BLaER1 (cell line): Measurements from ENCODE around the gene TIAM2.

Experiments
- H3K27ac ChIP-seq: shearing (Covaris generic); formaldehyde crosslinking; 2 replicates; pipeline ENCODE4 v1.8.1; 2022
- H3K27me3 ChIP-seq: shearing (Covaris generic); formaldehyde crosslinking; 2 replicates; pipeline ENCODE4 v1.8.1; 2022
- H3K36me3 ChIP-seq: shearing (Covaris generic); formaldehyde crosslinking; 2 replicates; pipeline ENCODE4 v1.8.1; 2022
- H3K4me1 ChIP-seq: shearing (Covaris generic); formaldehyde crosslinking; 2 replicates; pipeline ENCODE4 v1.8.1; 2022
- H3K4me2 ChIP-seq: shearing (Covaris generic); formaldehyde crosslinking; 2 replicates; pipeline ENCODE4 v1.8.1; 2022
- H3K4me3 ChIP-seq: shearing (Covaris generic); formaldehyde crosslinking; 2 replicates; pipeline ENCODE4 v1.8.1; 2022
- H3K9ac ChIP-seq: shearing (Covaris generic); formaldehyde crosslinking; 2 replicates; pipeline ENCODE4 v1.8.1; 2022
- H3K9me3 ChIP-seq: shearing (Covaris generic); formaldehyde crosslinking; 2 replicates; pipeline ENCODE4 v1.8.1; 2022
- H4K20me1 ChIP-seq: shearing (Covaris generic); formaldehyde crosslinking; 2 replicates; pipeline ENCODE4 v1.8.1; 2022
- Cebpa-rat ChIP-seq: shearing (Covaris generic); IDR thresholded peaks from 2 replicates; pipeline ENCODE4 v1.8.1; 2022

TIAM2 gene

GRCh38 chr6:155152211-155153076 lies 157.3 kb downstream of the TIAM2 start:
- no peak overlapping the region for H3K4me2 ChIP-seq
- no peaks in the 10 kb centered on the region for H3K36me3 ChIP-seq
- no peak overlapping the region for H3K27ac ChIP-seq
- H3K9ac ChIP-seq = no peak overlapping the region
- no peaks in the 10 kb centered on the region for H3K27me3 ChIP-seq
- H3K9me3 ChIP-seq = no peaks in the 10 kb centered on the region
- H3K4me3 ChIP-seq = no peak overlapping the region
- peaks cover 18% of the 10 kb centered on the region for H3K4me1 ChIP-seq
- H4K20me1 ChIP-seq = no peaks in the 10 kb centered on the region
- no peak for TF ChIP-seq Cebpa-rat

GRCh38 chr6:155154158-155154830 lies 159.2 kb downstream of the TIAM2 start:
- Histone ChIP-seq H3K27me3 (no peaks in the 10 kb centered on the region), H3K9me3 (no peaks in the 10 kb centered on the region), H3K4me1 (peaks cover 18% of the 10 kb centered on the region), H3K4me2 (peak overlapping the region; percentile 62), H4K20me1 (no peaks in the 10 kb centered on the region), H3K36me3 (no peaks in the 10 kb centered on the region), H3K9ac (0 out of 2 replicates have a peak overlapping the region, but pooled peaks have one; percentile 24), H3K4me3 (no peak overlapping the region), H3K27ac (no peak overlapping the region; the same call in 1 of the 2 replicates)
- TF ChIP-seq Cebpa-rat = no peak

- no peak overlapping the region for H3K27ac ChIP-seq
- H3K4me1 ChIP-seq = peaks cover 18% of the 10 kb centered on the region
- no peak overlapping the region for H3K4me2 ChIP-seq
Observed at GRCh38 chr6:155155787-155156447, 160.8 kb downstream of the TIAM2 start.

DNA sequence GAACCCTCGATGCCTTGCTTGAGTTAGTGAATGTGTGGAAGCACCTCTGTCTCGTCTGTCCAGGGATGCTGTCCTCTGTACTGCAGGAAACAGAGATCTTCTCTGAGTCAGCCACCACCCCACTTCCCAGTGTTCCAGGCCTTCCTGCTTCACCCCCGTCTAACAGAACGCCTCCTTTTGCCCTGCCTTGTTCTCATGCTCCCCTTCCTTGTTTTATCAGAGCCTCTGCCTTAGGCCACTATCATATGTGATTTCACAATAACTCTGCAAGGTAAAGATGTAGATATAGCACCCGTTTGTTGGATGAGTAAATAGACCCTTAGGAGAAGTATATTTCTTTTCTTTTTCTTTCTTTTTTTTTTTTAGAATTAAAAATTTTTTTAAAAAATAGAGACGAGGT lies 162.0 kb downstream of the TIAM2 start:
- Histone ChIP-seq H3K4me1 (peaks cover 18% of the 10 kb centered on the region), H3K36me3 (no peaks in the 10 kb centered on the region)
- TF ChIP-seq Cebpa-rat = 0 out of 2 replicates have a peak, but pooled peaks have one; percentile 6

More at GRCh38 chr6:155155787-155156447, 160.8 kb downstream of the TIAM2 start:
- Histone ChIP-seq H3K27me3 (no peaks in the 10 kb centered on the region), H3K9me3 (no peaks in the 10 kb centered on the region), H3K9ac (no peak overlapping the region), H3K36me3 (no peaks in the 10 kb centered on the region), H4K20me1 (no peaks in the 10 kb centered on the region), H3K4me3 (no peak overlapping the region)
- no peak for TF ChIP-seq Cebpa-rat

GRCh38 chr6:155158030-155158843 lies 163.1 kb downstream of the TIAM2 start:
- Histone ChIP-seq H3K27me3 (no peaks in the 10 kb centered on the region), H4K20me1 (no peaks in the 10 kb centered on the region), H3K4me3 (no peak overlapping the region), H3K27ac (no peak overlapping the region), H3K36me3 (no peaks in the 10 kb centered on the region), H3K4me2 (no peak overlapping the region), H3K9me3 (no peaks in the 10 kb centered on the region), H3K4me1 (peaks cover 18% of the 10 kb centered on the region), H3K9ac (no peak overlapping the region)
- TF ChIP-seq Cebpa-rat = no peak

More for the DNA sequence above, 162.0 kb downstream of the TIAM2 start:
- no peaks in the 10 kb centered on the region for H3K9me3 ChIP-seq
- H4K20me1 ChIP-seq = no peaks in the 10 kb centered on the region
- no peak overlapping the region for H3K4me3 ChIP-seq
- no peak overlapping the region for H3K4me2 ChIP-seq
- H3K27ac ChIP-seq = no peak overlapping the region
- H3K9ac ChIP-seq = no peak overlapping the region
- H3K27me3 ChIP-seq = no peaks in the 10 kb centered on the region

DNA sequence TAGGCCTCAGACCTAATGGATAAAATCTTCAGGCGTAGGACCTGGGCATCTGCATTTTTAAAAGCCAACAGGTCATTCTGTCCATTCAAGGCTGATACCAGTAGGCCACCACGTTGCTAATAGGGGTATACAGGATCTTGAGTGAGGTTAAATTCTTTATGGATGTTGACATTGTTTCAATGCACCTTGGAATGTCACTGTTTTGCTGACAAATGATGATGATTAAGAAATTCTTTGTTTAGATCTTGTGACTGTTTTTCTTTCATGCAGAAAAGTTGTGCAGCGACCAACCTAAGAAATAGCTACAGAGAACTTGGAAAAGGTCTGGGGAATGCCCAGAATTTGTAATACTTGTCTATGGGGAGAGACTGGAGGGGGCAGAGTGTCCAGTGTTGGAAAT lies 167.6 kb downstream of the TIAM2 start:
- no peak for TF ChIP-seq Cebpa-rat
- Histone ChIP-seq H3K36me3 (no peaks in the 10 kb centered on the region), H3K9ac (no peak overlapping the region), H3K9me3 (no peaks in the 10 kb centered on the region), H3K27me3 (no peaks in the 10 kb centered on the region), H3K4me3 (no peak overlapping the region), H3K4me1 (peaks cover 5% of the 10 kb centered on the region; the same call in 1 of the 2 replicates), H4K20me1 (no peaks in the 10 kb centered on the region), H3K4me2 (no peak overlapping the region), H3K27ac (no peak overlapping the region)

DNA sequence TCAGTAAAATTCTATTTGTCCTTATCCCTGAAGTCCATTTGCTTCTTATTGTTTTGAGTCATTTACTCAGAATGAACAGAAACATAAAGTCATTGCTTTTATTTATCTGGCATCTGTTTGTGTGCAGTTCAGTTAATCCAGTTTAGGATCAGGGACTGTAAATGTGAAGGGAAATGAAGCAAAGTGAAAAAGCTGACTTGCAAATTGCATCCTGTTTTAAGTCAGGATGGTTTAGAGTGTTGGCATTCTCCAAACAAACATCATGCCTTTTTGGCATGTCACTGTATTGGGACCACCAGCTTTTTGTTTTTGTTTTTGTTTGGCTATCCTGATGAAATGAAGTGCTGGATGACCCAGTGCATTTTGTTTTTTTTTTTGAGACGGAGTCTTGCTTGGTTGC lies 168.5 kb downstream of the TIAM2 start:
- Histone ChIP-seq H3K9ac (no peak overlapping the region), H3K4me3 (no peak overlapping the region), H3K4me2 (no peak overlapping the region), H3K36me3 (no peaks in the 10 kb centered on the region), H3K27me3 (no peaks in the 10 kb centered on the region), H4K20me1 (no peaks in the 10 kb centered on the region), H3K4me1 (peaks cover 5% of the 10 kb centered on the region; the same call in 1 of the 2 replicates), H3K27ac (no peak overlapping the region), H3K9me3 (no peaks in the 10 kb centered on the region)
- TF ChIP-seq Cebpa-rat = no peak

DNA sequence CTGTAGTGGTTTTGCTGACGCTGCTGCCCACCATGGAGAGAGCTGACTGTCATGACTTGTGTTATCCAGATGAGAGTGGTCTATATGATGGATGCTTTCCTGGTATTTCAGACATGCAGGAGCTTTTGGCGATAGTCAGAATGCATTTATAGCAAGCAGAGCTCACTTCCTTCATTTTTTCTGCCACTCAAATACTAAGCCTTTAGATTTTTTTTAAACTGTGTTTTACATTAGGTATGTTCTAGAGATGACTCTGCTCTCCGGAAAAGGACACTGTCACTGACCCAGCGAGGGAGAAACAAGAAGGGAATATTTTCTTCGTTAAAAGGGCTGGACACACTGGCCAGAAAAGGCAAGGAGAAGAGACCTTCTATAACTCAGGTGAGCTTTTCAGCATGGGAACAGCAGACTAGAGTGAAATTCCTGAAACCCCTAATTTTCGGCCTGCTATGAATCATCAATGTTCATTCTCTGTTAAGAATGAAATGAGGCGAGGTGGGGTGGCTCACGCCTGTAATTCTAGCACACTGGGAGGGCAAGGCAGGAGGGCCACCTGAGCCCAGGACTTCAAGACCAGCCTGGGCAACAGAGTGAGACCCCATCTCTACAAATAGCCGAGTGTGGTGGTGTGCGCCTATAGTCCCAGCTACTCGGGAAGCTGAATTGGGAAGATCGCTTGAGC lies 170.1 kb downstream of the TIAM2 start:
- TF ChIP-seq Cebpa-rat = no peak

More for the DNA sequence above, 170.1 kb downstream of the TIAM2 start:
- Histone ChIP-seq H3K4me2 (no peak overlapping the region), H3K27ac (no peak overlapping the region), H3K27me3 (no peaks in the 10 kb centered on the region), H3K36me3 (no peaks in the 10 kb centered on the region), H3K4me3 (no peak overlapping the region), H3K9me3 (no peaks in the 10 kb centered on the region), H3K9ac (no peak overlapping the region), H3K4me1 (peaks cover 5% of the 10 kb centered on the region; the same call in 1 of the 2 replicates), H4K20me1 (no peaks in the 10 kb centered on the region)
